Liver (tissue), 3 donors: ENCODE measurements around the gene ALK.

Experiments
- EGR1 ChIP-seq, 2 donors: IDR thresholded peaks; 2 replicates each; pipeline ENCODE4 v1.6.1; 2016 to 2018; ENCODE audit warnings: antibody characterized with exemption in 2 of 2, low read depth in 2 of 2
- GABPA ChIP-seq, 2 donors: IDR thresholded peaks in 1 of 2; conservative IDR thresholded peaks in 1 of 2; 2 replicates each; pipeline ENCODE4 v1.6.1; 2016; ENCODE audit warnings: antibody characterized with exemption in 2 of 2, mild to moderate bottlenecking in 1 of 2, moderate library complexity in 1 of 2
- NR2F2 ChIP-seq: IDR thresholded peaks from 2 replicates; pipeline ENCODE4 v1.6.1; 2016; ENCODE audit warnings: antibody characterized with exemption
- SP1 ChIP-seq: IDR thresholded peaks from 2 replicates; pipeline ENCODE4 v1.6.1; 2018; ENCODE audit warnings: antibody characterized with exemption, mild to moderate bottlenecking
- TAF1 ChIP-seq: conservative IDR thresholded peaks from 2 replicates; pipeline ENCODE4 v1.6.1; 2016; ENCODE audit warnings: antibody characterized with exemption, mild to moderate bottlenecking
- ZBTB33 ChIP-seq: IDR thresholded peaks from 2 replicates; pipeline ENCODE4 v1.6.1; 2016; ENCODE audit warnings: antibody characterized with exemption
- TF ChIP-seq, protein P1 (sequence below): fragments of 150-350 bp; IDR thresholded peaks from 2 replicates; pipeline ENCODE4 v1.5.1; 2017; ENCODE audit warnings: improper control_type of control experiment, low read depth, low read length; ENCODE audit not compliant: missing input control
- donor health status: healthy.
- donor health status: healthy.

- TF ChIP-seq, protein P1, sequence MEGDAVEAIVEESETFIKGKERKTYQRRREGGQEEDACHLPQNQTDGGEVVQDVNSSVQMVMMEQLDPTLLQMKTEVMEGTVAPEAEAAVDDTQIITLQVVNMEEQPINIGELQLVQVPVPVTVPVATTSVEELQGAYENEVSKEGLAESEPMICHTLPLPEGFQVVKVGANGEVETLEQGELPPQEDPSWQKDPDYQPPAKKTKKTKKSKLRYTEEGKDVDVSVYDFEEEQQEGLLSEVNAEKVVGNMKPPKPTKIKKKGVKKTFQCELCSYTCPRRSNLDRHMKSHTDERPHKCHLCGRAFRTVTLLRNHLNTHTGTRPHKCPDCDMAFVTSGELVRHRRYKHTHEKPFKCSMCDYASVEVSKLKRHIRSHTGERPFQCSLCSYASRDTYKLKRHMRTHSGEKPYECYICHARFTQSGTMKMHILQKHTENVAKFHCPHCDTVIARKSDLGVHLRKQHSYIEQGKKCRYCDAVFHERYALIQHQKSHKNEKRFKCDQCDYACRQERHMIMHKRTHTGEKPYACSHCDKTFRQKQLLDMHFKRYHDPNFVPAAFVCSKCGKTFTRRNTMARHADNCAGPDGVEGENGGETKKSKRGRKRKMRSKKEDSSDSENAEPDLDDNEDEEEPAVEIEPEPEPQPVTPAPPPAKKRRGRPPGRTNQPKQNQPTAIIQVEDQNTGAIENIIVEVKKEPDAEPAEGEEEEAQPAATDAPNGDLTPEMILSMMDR = peak; percentile 65
- TF ChIP-seq EGR1 (IDR thresholded peaks at IDR 0.05; ENCODE audit: low read depth in 2 of 2) = no peak
- no peak for TF ChIP-seq NR2F2
- no peak for TF ChIP-seq ZBTB33
- TF ChIP-seq SP1 = no peak
- TF ChIP-seq GABPA (IDR thresholded peaks at IDR 0.05 in 1 of 2, conservative IDR thresholded peaks at IDR 0.05 in 1 of 2) = no peak
- no peak for TF ChIP-seq TAF1
These were observed 612.0 kb downstream of the ALK start for GRCh38 chr2:29309090-29310029.
